Stromal cell of bone marrow (primary cell): ENCODE data around the gene DOCK10.
A peak's percentile ranks its signal among the peaks of the same experiment; 100 is the strongest.

Experiments
- DNase-seq: peaks from one replicate; pipeline ENCODE4 v3.0.0-alpha.2; 2012; ENCODE audit warnings: low read depth

Gene DOCK10

GRCh38 chr2:224976629-224977525 lies 65.4 kb downstream of the DOCK10 start:
- no peak for DNase-seq

DNA sequence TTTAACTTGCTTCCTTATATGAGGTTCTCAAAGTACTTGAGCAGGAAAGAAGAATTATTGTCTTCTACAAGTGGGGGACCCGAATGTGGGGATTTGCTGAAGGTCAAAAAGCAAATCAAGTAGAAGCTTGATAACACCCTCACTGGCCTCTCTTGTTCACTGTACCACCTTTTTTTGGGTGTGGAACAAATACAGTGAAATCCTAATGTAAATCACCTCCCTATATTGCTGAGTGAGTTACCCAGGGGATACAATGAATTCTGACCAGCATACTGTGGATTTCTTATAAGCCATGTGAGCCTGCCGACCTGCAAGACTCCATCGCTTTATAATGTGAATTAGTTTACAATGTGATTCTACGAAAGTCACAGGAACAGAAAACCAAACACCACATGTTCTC lies 66.5 kb downstream of the DOCK10 start:
- no peak for DNase-seq

- DNase-seq = no peak
Observed at GRCh38 chr2:224973112-224974016, 68.9 kb downstream of the DOCK10 start.

DNA sequence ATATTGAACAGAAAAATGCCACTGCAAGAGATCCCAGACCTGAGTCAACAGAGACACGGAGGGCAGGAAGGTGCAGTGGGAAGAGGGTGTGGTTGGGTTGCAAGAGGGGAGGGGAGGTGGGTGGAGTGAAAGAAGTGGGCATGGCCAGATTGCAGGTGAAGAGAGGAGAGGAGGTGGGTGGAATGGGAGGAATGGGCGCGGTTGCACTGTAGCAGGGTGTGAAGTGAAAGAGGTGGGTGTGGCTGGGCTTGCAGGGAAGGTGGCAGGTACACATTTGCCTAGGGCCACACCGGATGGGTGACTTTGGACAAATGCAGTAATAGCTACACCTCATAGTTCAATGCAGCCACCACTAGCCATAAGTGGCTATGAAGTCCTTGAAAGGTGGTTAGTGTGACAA lies 71.1 kb downstream of the DOCK10 start:
- no peak for DNase-seq

- no peak for DNase-seq
Observed at GRCh38 chr2:224970311-224970710, 72.0 kb downstream of the DOCK10 start.

GRCh38 chr2:224969633-224970260 lies 72.5 kb downstream of the DOCK10 start:
- no peak for DNase-seq

- no peak for DNase-seq
Observed at GRCh38 chr2:224969095-224969494, 73.2 kb downstream of the DOCK10 start.

DNA sequence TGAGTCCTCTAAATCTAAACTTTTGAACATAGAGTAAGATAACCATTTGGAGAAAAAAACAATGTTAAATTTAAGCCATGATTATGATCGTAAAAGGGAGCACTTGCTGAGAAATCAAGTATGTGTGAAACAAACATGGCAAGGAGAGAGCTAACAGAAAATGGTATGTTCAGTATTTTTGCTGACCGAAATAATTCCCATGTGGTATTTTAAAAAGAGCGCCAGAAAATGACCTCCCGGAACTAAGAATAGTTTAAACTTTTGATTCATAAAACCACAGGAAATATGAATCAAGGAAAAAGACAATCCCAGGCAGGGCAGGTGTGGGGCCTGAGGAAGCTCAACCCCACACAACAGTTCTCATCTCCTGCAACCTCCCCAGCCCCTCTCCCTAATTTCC lies 74.2 kb downstream of the DOCK10 start:
- DNase-seq = no peak

DNA sequence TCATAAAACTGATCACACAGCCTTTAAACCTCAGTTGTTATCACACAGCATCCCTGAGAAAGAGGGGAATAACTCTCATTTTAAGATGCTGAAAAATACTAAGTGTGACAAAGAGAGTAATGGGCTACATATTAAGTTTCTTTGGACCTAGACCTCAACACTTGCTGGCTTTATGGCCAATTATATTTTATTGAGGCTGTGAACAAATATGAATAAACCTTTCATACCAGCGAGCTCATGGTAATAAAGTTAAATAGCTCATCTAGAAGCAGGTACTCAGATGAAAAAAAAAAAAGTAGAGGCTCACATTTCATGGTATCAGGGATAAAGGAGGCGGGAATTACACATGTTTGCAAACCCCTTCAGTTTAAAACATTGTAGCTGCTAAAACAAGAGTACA lies 75.7 kb downstream of the DOCK10 start:
- no peak for DNase-seq

DNA sequence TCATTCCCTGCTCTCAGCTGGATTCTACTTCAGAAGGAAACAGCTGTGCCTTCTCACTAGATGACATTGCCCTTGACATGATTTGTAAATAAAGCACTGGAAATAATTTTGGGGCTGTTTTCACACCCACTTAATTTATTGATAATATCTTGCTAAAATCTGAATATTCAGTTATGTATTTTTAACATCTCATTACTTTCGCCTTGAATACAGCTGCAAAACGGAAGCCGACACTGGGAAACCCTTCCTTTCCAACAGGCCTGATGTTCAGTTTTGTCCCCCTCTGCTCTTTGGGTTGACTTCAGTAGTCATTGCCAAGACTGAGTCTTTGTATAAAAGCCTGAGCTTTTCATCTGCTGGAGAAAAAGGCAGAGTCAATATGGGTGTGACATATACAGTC lies 82.7 kb downstream of the DOCK10 start:
- no peak for DNase-seq

- no peak for DNase-seq
Observed at GRCh38 chr2:224958873-224959272, 83.4 kb downstream of the DOCK10 start.

GRCh38 chr2:224958462-224958857 lies 83.8 kb downstream of the DOCK10 start:
- peak; percentile 62 for DNase-seq

GRCh38 chr2:224957540-224958461 lies 84.5 kb downstream of the DOCK10 start:
- DNase-seq = no peak

GRCh38 chr2:224956706-224957105 lies 85.6 kb downstream of the DOCK10 start:
- DNase-seq = no peak

- DNase-seq = no peak
Observed at GRCh38 chr2:224954980-224955379, 87.3 kb downstream of the DOCK10 start.

DNA sequence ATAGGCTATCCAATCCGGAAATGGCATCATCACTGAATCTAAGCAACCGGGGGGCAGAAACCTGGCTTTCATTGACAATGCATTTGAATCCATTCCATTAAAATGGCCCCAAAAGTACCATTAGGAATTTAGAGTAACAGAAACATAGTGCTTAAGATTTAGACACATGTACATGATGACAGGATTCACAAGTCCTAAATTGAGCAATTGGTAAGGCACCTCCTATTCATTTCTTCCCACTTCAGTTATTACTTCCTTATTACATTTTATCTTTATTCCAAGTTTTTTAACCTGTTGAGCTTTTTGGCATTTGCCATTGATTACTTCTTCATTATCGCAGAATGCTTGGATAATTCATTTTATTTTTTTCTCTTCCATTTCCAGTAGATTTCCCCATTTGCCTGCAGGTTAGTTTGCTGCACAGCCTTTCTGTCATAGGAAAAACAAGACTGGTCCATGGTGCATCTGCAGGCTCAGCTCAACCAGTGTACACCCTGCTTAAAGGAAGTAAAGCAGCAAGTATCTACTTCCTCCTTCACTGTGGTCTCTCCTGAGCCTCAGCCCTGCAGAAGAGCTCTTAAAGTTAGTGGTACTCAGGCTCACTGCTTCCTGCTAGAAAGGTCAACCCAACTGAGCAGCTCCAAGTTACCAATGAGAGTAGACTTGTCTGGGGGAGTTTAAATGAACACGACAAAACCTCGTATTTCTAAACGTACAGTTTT lies 89.2 kb downstream of the DOCK10 start:
- DNase-seq = no peak

- DNase-seq = no peak
Observed at GRCh38 chr2:224951723-224952481, 90.4 kb downstream of the DOCK10 start.

- no peak for DNase-seq
Observed at GRCh38 chr2:224948859-224949258, 93.4 kb downstream of the DOCK10 start.

GRCh38 chr2:224948005-224948404 lies 94.3 kb downstream of the DOCK10 start:
- DNase-seq = no peak

DNA sequence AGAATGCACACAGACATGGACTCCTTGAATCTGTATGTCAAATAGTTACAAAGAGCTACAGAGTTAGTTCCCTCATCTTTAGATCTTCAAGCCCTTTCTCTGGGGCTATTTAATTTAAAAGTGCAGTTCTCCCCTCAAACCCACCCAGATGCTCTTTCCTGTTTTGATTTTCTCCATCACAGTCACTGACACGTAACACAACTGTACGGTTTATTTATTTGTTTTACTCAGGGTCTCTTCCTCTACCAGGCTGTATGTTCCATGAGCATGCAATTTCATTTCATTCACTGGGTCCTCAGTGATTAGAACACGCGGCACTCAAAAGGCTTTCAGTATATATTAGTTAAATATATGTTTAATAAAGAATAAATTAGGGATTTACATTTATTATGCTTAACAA lies 94.7 kb downstream of the DOCK10 start:
- no peak for DNase-seq
